Sigmoid colon (tissue), 4 donors: ENCODE data around the gene VSIG8.

ENCODE experiments used
- EP300 ChIP-seq, 4 donors: sonication (generic); formaldehyde crosslinking; IDR thresholded peaks; one replicate each; pipeline ENCODE4 v1.6.1; 2017; ENCODE audit warnings: antibody characterized with exemption in 4 of 4
- POLR2A ChIP-seq, 2 donors: fragments of 450-650 bp; IDR thresholded peaks; one replicate each; pipeline ENCODE4 v1.6.1; 2016; ENCODE audit warnings: antibody characterized with exemption in 2 of 2, mild to moderate bottlenecking in 2 of 2, moderate library complexity in 2 of 2
- POLR2AphosphoS5 ChIP-seq, 4 donors: sonication (generic); formaldehyde crosslinking; IDR thresholded peaks; one replicate each; pipeline ENCODE4 v1.6.1; 2017; ENCODE audit warnings: antibody characterized with exemption in 4 of 4
- TF ChIP-seq, protein P1 (sequence below), 4 experiments: fragments of 450-650 bp in 3 of 4; fragments of 200-600 bp in 1 of 4; IDR thresholded peaks; one replicate each; pipeline ENCODE4 v1.5.1; 2016 to 2019; ENCODE audit warnings: antibody characterized with exemption in 4 of 4, mild to moderate bottlenecking in 3 of 4, moderate library complexity in 2 of 4

GRCh38 chr1:159848326-159848725, 14.1 kb downstream of the VSIG8 start:
- TF ChIP-seq, protein P1, sequence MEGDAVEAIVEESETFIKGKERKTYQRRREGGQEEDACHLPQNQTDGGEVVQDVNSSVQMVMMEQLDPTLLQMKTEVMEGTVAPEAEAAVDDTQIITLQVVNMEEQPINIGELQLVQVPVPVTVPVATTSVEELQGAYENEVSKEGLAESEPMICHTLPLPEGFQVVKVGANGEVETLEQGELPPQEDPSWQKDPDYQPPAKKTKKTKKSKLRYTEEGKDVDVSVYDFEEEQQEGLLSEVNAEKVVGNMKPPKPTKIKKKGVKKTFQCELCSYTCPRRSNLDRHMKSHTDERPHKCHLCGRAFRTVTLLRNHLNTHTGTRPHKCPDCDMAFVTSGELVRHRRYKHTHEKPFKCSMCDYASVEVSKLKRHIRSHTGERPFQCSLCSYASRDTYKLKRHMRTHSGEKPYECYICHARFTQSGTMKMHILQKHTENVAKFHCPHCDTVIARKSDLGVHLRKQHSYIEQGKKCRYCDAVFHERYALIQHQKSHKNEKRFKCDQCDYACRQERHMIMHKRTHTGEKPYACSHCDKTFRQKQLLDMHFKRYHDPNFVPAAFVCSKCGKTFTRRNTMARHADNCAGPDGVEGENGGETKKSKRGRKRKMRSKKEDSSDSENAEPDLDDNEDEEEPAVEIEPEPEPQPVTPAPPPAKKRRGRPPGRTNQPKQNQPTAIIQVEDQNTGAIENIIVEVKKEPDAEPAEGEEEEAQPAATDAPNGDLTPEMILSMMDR (IDR thresholded peaks at IDR 0.05): no peak
- TF ChIP-seq POLR2A (IDR thresholded peaks at IDR 0.05): no peak
- TF ChIP-seq POLR2AphosphoS5 (IDR thresholded peaks at IDR 0.05): no peak
- TF ChIP-seq EP300 (IDR thresholded peaks at IDR 0.05): no peak
